Epithelial cell of proximal tubule (primary cell): ENCODE measurements around the gene SPOCK1. TPM values are rescaled to one million over a fixed set of nuclear protein-coding genes. Genes with fewer than 3 reads are reported as not detected.

Experiments
- DNase-seq: peaks from one replicate; pipeline ENCODE4 v3.0.0-alpha.2; 2011; ENCODE audit warnings: low read depth
- H3K4me3 ChIP-seq: 2 replicates; pipeline ENCODE4 v1.5.1; 2011; ENCODE audit warnings: low read depth, mild to moderate bottlenecking, low read length
- CTCF ChIP-seq: conservative IDR thresholded peaks from 2 replicates; pipeline ENCODE4 v1.5.1; 2012; ENCODE audit warnings: low read depth, mild to moderate bottlenecking, low read length
- total RNA-seq: library from RNA; depleted of rRNA; stranded (reverse); fragments of >200 nt; gene quantifications from 2 replicates; pipeline ENCODE4 v1.2.3, GENCODE V29; 2015

Gene SPOCK1
- total RNA-seq, 1 donor from 2014 or later: 31.4 TPM

- TF ChIP-seq CTCF: no peak
- no peak for DNase-seq
- H3K4me3 ChIP-seq: no peak overlapping the region
These were observed 408.4 kb downstream of the SPOCK1 start for GRCh38 chr5:137090721-137091120.

GRCh38 chr5:137090151-137090550, 409.0 kb downstream of the SPOCK1 start:
- H3K4me3 ChIP-seq: no peak overlapping the region
- TF ChIP-seq CTCF: no peak
- DNase-seq: no peak

DNA sequence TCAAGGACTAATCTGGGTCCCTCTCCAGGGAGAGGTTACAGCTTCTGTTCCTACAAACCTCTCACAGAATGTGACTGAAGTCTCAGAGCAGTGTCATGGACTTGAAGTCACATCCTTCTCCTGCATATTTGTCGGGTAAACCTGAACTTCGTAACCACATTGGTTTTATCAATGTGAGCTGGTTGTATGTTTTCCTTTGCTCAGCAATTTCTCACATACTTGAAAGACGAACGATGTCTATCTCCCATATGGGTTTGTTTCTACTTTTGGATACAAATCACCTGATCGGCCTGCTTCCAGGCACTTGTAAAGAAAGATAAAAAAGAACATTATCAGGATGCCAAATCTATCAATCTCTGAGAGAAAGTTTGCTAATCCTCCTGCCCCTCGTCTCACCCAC, 411.0 kb downstream of the SPOCK1 start:
- no peak for TF ChIP-seq CTCF
- no peak for DNase-seq
- H3K4me3 ChIP-seq: no peak overlapping the region

GRCh38 chr5:137086342-137086741, 412.8 kb downstream of the SPOCK1 start:
- no peak for TF ChIP-seq CTCF
- no peak overlapping the region for H3K4me3 ChIP-seq

DNA sequence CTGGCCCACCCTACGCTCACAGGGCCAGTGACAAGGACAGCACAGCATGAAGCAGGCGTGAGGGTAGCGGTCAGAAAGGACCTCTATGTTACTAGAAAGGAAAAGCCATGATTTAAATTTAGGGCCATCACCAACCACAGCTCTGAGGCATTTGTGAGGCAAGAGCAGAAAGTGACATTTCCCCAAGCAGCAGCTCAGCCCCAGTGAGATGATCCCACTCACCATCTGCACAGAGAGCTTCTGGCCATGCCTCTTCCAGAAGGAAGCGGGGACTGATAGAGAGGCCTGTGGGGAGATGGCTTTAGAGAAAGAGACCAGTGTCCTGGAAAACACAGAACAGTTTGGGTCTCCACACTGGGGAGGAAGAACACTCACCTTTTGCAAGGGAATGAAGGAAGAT, 413.9 kb downstream of the SPOCK1 start:
- DNase-seq: no peak
- no peak for TF ChIP-seq CTCF
- H3K4me3 ChIP-seq: no peak overlapping the region

More at GRCh38 chr5:137086342-137086741, 412.8 kb downstream of the SPOCK1 start:
- DNase-seq: no peak

DNA sequence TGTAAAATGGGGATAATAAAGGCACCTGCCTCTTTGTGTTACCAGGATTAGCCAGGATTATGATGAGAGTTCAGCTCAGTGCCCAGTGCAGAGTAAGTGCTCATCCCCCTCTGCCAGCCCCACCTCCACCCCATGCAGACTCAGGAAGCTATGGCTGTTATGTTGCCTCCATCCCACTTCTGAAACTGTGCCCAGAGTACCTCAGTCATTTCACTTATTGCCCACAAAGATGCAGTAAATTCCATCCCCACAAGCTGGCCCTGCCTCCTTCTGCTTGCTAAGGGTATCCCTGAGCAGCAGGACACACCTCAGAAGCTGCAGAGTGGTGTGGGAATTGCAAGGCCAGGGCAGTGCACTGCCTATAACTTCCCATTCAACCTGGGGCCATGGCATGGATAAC, 415.1 kb downstream of the SPOCK1 start:
- no peak for TF ChIP-seq CTCF
- DNase-seq: no peak
- no peak overlapping the region for H3K4me3 ChIP-seq

DNA sequence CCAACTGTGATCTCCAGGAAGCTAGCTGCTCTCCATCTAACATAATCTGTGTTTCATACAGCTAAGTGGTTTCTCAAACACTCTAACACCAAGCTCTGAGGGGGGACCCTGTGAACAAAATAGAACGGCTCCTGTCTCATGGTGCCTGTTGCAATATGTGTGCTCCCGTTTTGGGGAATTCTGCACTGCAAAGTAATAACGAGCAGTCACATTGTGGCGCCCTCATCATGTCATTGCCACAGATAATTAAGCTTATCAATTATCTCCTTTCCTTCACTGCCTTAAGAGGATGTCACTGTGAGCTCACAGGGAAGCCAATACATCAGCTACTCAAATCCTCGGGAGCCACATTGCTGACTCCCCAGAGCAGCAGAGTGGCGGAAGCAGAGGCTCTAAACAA, 416.2 kb downstream of the SPOCK1 start:
- no peak for TF ChIP-seq CTCF
- DNase-seq: no peak
- H3K4me3 ChIP-seq: no peak overlapping the region
